Rectal smooth muscle tissue (tissue), 1 donor: ENCODE results near the gene TNRC6C.
"Not testable (repeated sequence)": the region's sequence is repeated elsewhere in the genome, so short reads cannot be mapped to it uniquely, and the experiment has no call there.

ENCODE experiments used
- H3K27ac ChIP-seq: one replicate; pipeline ENCODE4 v1.7.0; 2013; ENCODE audit warnings: low read depth, low read length, inconsistent platforms
- H3K27me3 ChIP-seq: one replicate; pipeline ENCODE4 v1.7.0; 2013; ENCODE audit warnings: low read length; ENCODE audit not compliant: control insufficient read depth, insufficient read depth
- H3K36me3 ChIP-seq: one replicate; pipeline ENCODE4 v1.7.0; 2013; ENCODE audit warnings: low read length; ENCODE audit not compliant: control insufficient read depth, insufficient read depth
- H3K4me1 ChIP-seq: one replicate; pipeline ENCODE4 v1.7.0; 2013; ENCODE audit warnings: low read length; ENCODE audit not compliant: control insufficient read depth, insufficient read depth
- H3K4me3 ChIP-seq: one replicate; pipeline ENCODE4 v1.7.0; 2013; ENCODE audit warnings: low read length
- H3K9ac ChIP-seq: one replicate; pipeline ENCODE4 v1.7.0; 2013; ENCODE audit warnings: low read length

TNRC6C gene

DNA sequence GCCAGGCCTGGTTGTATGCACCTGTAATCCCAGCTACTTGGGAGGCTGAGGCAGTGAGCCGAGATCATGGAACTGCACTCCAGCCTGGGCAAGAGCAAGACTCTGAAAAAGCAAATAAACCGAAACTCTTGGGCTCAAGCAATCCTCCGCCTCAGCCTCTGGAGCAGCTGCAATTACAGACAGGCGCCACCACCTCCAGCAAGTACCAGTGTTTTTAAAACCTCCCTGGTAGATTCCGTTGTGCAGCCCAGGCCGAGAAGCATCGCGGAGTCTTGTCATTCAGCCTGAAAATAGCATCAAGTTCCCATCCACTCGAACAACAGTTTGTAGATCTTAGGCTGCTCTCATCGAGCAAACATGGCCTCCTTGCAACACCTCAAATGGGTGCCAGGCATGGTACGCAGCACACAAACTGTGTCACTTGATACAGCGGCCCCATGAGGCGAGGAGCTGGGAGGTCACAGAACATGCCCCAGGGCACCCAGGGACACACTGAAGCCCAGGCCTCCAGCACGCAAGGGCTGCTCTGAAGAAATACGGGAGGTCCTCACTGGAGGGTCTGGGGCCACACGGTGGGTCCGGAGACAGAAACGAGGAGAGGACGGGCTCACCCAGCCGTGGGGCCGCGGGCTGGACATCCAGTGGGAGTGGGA is 152.0 kb downstream of the TNRC6C start:
- Histone ChIP-seq H3K36me3 (no peaks in the 10 kb centered on the region), H3K9ac (no peak overlapping the region), H3K4me3 (no peak overlapping the region), H3K4me1 (peaks cover 2% of the 10 kb centered on the region), H3K27ac (no peak overlapping the region), H3K27me3 (no peaks in the 10 kb centered on the region)

DNA sequence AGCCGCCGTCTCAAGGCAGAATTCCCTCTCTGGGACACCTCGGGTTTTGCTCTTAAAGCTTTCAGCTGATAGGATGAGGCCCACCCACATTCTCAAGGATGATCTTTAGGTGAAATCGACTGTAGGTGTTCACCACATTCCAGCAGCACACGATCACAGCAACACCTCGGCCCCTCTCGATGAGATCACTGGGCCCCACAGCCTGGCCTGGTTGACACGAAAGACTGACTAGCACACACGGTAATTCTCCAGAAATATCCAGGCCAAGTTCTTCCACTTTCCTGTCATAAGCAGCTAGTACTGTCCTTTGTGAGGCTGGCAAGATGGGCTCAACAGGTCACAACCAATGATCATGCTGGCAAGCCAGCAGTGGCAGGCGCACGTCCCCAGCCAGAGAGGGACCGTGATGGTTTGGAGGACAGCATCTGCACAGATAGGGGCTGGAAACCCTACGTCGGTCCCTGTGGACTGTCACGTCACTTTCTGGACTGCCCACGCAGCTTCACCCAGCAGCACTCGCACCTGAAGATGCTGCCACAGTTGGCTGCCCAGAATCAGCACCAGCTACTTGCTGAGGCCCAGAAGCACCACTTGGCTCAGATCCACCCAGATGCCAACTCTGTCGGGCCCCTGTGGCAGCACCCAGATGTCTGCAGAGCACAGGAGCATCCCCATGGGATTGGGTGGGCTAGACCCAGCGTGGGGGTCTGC is 152.7 kb downstream of the TNRC6C start:
- no peak overlapping the region for H3K9ac ChIP-seq
- H3K27ac ChIP-seq, result no peak overlapping the region

DNA sequence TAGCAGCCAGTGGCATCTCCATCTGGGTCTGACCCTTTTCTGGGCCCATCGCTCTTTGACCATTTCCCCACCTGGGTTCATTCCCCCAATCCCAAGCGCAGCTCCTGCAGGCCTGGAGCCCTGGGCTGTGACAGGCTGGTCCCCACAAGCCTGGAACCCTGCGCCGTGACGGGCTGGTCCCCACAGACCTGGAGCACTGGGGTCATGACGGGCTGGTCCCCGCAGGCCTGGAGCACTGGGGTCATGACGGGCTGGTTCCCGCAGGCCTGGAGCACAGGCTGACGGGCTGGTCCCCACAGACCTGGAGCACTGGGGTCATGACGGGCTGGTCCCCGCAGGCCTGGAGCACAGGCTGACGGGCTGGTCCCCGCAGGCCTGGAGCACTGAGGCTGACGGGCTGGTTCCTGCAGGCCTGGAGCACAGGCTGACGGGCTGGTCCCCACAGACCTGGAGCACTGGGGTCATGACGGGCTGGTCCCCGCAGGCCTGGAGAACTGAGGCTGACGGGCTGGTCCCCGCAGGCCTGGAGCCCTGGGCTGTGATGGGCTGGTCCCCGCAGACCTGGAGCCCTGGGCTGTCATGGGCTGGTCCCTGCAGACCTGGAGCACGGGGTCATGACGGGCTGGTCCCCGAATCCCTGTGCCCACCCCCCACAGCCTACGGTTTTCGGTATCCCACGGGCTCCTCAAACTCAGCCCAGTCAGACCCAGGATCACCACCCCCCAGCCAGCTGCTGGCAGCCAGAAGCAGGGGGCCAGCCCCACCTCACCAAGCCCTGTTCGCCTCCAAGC is 153.4 kb downstream of the TNRC6C start:
- no peak overlapping the region for H3K9ac ChIP-seq
- no peak overlapping the region for H3K27ac ChIP-seq
- H3K4me3 ChIP-seq, result no peak overlapping the region
- H3K36me3 ChIP-seq, result no peaks in the 10 kb centered on the region
- H3K27me3 ChIP-seq, result no peaks in the 10 kb centered on the region
- no peaks in the 10 kb centered on the region for H3K4me1 ChIP-seq

More for the DNA sequence above, 152.7 kb downstream of the TNRC6C start:
- H3K4me1 ChIP-seq, result no peaks in the 10 kb centered on the region
- no peak overlapping the region for H3K4me3 ChIP-seq
- H3K27me3 ChIP-seq, result no peaks in the 10 kb centered on the region
- no peaks in the 10 kb centered on the region for H3K36me3 ChIP-seq

DNA sequence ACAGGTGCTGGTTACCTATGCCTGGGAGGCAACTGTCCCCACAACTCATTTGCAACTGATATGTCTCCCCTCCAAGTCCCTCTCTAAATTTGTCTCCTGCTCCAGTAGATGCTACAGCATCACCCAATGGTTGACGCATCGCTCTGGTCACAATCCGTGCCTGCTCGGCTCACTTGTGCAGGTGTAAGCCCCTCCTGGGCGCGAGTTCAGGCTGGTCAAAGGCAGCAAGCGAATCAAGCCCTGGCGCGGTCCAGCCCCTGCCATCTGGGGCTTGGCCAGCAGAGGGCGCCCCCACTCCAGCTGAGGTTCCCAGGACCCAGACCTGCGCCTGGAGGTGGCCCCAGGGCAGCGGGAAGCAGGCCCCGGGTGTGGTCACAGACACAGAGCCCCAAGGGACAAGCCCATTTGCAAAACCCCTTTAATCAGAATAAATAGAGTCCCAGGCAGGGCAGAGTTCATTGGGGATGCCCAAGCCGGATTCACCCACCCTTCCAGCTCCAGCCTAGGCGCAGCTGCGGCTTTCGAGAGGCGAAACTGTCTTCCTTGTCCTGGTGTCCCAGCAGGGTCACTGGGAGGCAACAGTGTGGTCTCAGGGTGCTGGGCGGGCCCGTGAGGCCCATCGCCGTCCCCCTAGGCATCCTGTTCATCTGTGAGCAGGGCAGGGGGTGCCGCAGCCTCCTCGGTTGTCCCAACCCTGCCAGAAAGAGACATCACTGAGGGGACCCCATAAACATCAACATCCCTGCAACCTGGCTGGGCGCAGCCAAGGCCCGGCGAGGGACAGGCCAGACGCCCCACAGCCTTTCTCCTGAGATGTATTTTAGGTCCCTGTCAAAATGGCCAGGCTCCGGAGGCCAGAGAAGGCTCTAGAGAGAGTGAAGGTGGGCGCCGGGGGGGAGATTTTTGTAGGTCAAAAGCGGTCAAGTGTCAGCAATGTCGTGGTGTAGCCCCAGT is 154.3 kb downstream of the TNRC6C start:
- H3K4me3 ChIP-seq, result no peak overlapping the region
- H3K9ac ChIP-seq, result no peak overlapping the region
- H3K4me1 ChIP-seq, result no peaks in the 10 kb centered on the region
- H3K36me3 ChIP-seq, result no peaks in the 10 kb centered on the region
- no peak overlapping the region for H3K27ac ChIP-seq
- no peaks in the 10 kb centered on the region for H3K27me3 ChIP-seq

DNA sequence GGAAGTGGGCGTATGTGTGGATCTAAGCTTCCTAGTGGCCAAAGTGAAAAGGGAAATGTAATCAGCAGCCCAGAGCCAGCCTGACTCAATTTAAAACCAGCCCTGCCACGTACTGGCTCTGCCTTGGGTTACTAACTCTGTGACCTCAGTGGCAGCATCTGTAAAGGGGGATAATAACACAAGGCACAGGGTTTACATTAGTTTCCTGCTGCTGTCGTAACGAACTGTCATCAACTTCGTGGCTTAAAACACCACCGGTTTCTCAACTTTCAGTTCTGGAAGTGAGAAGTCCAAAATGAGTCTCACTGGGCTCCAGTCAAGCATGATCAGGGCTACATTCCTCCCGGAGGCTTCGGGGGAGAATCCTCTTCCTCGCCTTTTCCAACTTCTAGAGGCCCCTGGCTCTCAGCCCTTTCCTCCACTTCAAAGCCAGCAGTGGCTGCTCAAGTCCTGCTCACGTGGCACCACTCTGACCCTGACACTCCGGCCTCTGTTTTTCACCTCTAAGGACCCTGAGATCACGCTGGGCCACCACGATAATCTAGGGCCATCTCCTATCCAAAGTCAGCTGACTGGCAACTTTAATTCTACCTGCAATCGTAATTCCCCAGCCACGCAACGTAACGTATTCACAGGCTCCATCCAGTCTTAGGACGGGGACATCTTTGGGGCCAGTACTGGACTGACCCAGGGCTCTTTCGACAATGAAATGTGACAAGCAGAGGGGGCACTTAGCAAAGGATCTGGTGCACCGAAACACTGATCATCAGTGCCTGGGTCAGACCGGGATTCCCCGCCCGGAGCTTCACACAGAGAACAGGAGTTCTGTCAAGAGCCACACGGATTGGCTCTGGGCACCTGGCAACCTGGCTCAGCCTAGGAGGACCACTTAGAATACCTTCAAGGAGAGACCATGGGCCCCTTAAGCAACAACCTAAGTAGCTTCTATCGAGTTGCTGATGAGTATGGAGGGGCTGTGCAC is 155.6 kb downstream of the TNRC6C start:
- no peak overlapping the region for H3K27ac ChIP-seq

DNA sequence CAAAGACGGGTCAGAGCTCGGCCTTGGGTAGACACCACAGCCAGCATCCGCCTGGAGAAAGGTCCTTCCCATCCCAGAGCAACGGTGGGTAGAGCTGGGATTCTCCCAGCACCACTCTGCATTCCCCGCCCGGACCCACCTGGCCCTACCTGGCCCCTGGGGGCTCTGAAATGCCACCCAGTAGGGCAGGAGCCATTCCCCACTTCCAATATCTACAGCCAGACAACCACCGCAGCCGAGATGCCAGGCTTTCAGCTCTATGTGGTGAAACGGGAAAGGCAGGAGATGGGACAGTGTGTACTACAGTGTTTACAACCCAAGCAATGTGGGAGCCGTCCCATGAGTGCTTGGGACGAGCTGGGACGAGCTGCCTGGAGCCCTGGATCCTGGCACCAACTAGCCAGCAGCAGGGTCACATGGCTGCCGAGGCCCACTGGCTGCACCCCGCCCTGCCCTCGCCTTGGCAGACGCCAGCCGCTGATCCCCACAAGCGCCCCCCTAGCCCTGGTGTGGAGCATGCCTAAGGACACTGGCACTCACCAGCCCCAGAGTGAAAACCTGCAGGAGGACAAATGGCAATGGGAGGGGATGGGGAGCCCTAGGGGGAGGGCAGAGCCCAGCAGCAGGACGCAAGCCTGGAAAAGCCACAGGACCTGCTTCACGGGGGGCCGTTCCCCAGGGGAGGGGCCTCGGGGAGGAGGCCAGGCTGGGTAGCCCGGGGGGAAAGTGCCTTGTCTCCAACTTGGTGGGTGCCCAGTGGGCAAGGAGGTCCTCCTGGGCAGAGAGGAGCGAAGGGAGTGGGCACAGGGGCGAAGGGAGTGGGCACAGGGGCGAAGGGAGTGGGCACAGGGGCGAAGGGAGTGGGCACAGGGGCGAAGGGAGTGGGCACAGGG is 156.6 kb downstream of the TNRC6C start:
- Histone ChIP-seq H3K4me1 (no peaks in the 10 kb centered on the region), H3K9ac (no peak overlapping the region), H3K27ac (no peak overlapping the region), H3K27me3 (no peaks in the 10 kb centered on the region), H3K36me3 (no peaks in the 10 kb centered on the region), H3K4me3 (no peak overlapping the region)

More for the DNA sequence above, 155.6 kb downstream of the TNRC6C start:
- no peaks in the 10 kb centered on the region for H3K36me3 ChIP-seq
- no peaks in the 10 kb centered on the region for H3K27me3 ChIP-seq
- no peak overlapping the region for H3K4me3 ChIP-seq
- no peak overlapping the region for H3K9ac ChIP-seq
- no peaks in the 10 kb centered on the region for H3K4me1 ChIP-seq

DNA sequence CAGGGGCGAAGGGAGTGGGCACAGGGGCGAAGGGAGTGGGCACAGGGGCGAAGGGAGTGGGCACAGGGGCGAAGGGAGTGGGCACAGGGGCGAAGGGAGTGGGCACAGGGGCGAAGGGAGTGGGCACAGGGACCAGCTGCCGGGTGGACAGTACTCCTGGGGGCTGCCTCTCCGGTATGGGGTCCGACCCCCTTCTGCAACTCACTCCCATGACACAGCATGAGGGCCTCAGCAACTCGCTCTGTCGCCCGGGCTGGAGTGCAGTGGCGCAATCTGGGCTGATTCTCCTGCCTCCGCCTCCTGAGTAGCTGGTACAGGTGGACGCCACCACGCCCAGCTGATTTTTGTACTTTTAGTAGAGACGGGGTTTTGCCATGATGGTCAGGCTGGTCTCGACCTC is 157.3 kb downstream of the TNRC6C start:
- not testable (repeated sequence) for H3K4me1 ChIP-seq, H3K4me3 ChIP-seq, H3K27me3 ChIP-seq, H3K27ac ChIP-seq, H3K9ac ChIP-seq, H3K36me3 ChIP-seq

DNA sequence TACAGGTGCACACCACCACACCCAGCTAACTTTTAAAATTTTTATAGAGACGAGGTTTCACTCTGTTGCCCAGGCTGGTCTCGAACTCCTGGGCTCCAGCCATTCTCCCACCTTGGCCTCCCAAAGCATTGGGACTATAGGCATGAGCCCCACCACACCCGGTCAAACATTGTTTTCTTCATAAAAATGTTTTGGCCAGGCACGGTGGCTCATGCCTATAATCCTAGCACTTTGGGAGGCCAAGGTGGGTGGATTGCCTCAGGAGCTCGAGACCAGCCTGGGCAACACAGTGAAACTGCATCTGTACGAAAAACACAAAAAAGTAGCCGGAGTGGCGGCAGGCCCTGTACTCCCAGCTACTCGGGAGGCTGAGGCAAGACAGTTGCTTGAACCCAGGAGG is 157.9 kb downstream of the TNRC6C start:
- Histone ChIP-seq H3K27ac (no peak overlapping the region), H3K27me3 (no peaks in the 10 kb centered on the region), H3K9ac (no peak overlapping the region), H3K4me3 (no peak overlapping the region), H3K4me1 (no peaks in the 10 kb centered on the region), H3K36me3 (no peaks in the 10 kb centered on the region)

DNA sequence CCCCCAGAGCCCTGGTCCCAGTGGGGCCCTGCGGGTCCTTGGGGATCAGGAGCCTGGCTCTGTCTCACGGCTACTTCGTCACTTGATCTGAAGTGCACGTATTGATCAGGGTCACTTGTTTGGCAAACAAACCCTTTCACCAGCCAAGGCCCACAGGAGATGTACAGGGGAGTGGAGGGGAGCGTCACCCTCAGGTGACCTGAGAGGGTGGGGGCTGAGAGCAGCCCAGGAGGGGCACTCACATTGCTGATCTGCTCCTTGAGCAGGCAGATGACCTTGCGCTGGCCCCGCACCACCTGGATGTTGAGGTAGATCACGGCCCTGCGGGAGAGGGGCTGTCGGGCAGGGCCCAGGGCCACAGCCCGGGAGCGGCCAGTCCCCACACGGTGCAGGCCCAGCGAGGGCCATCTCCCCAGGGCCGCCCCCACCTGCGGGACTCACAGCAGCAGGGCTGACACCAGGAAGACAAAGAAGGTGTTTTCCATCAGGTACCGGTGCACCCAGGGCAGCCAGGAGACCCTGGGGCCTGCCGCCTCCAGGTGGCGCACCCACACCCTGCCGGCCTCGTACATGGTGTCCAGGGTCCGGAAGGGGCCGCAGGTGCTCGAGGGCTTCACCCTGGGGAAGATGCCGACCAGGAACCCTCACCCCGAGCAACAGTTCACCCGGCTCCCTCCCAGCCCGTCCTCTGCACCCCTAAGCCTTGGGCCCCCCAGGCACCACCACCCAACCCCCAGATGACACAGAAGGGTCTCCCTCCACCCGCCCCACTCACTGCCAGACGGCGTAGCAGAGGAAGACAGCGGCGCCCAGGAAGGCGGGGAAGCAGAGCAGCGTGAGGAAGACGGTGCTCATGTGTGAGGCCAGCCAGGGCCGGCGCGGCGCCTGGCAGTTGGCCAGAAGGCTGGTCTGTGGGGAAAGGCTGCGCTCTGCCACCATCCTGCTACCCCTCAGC is 158.8 kb downstream of the TNRC6C start:
- H3K36me3 ChIP-seq, result no peaks in the 10 kb centered on the region
- no peak overlapping the region for H3K4me3 ChIP-seq
- no peaks in the 10 kb centered on the region for H3K4me1 ChIP-seq
- no peaks in the 10 kb centered on the region for H3K27me3 ChIP-seq
- no peak overlapping the region for H3K27ac ChIP-seq
- H3K9ac ChIP-seq, result no peak overlapping the region

DNA sequence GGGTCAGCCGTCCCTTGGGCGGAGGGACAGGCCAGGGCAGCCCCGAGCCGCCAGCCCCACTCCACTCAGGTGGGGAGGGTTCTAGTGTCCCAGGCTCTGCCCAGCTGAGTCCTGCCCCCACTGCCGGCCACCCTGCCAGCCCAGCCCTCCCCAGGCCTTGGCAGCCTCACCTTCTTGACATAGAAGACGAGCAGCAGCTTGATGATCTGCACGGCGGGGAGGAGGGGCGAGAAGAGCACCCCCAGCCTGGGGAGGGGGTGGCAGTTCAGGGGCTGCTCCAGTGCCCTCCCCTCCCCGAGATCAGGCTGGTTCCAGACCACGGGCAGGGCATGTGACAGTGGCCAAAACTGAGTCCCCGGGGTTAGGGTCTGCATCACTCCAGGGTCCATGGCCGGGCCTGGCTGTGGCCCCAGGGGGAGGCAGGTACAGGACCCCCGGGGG is 160.3 kb downstream of the TNRC6C start:
- H3K9ac ChIP-seq, result no peak overlapping the region
- no peak overlapping the region for H3K27ac ChIP-seq
- H3K27me3 ChIP-seq, result no peaks in the 10 kb centered on the region
- H3K4me3 ChIP-seq, result no peak overlapping the region
- H3K4me1 ChIP-seq, result no peaks in the 10 kb centered on the region
- peaks cover 7% of the 10 kb centered on the region for H3K36me3 ChIP-seq
